Stimulated activated CD4-positive, alpha-beta T cell treated with anti-CD3 and anti-CD28 coated beads, TNF-alpha, amount 100 ng/mL, for 4 hours (primary cell): ENCODE results near the gene POLR2E.
"Not testable (repeated sequence)": the region's sequence is repeated elsewhere in the genome, so short reads cannot be mapped to it uniquely, and the experiment has no call there.

Source experiments
- DNase-seq, 3 experiments: peaks; one replicate each; pipeline ENCODE4 v3.0.0-alpha.2; 2020; ENCODE audit warnings: low read depth in 3 of 3

The POLR2E gene

GRCh38 chr19:1094978-1095701, at the start of gene POLR2E:
TSS of gene POLR2E (minus strand) at chr19:1095375. CDS start at chr19:1095315, 60 bp downstream.
- DNase-seq, result peak; percentile 96 to 98 (median 98)

- no peak for DNase-seq
Observed at GRCh38 chr19:1144741-1145140, 49.6 kb upstream of the POLR2E start.

- no peak for DNase-seq
Observed at GRCh38 chr19:1143828-1144399, 48.7 kb upstream of the POLR2E start.

- DNase-seq, result no peak
Observed at GRCh38 chr19:1141944-1142343, 46.8 kb upstream of the POLR2E start.

GRCh38 chr19:1140272-1141027, 45.3 kb upstream of the POLR2E start:
- no peak for DNase-seq

- no peak for DNase-seq
Observed at GRCh38 chr19:1139126-1139525, 44.0 kb upstream of the POLR2E start.

- DNase-seq, result no peak
Observed at GRCh38 chr19:1138121-1138520, 42.9 kb upstream of the POLR2E start.

GRCh38 chr19:1136621-1137317, 41.6 kb upstream of the POLR2E start:
- no peak for DNase-seq

- DNase-seq, result no peak
Observed at GRCh38 chr19:1136201-1136600, 41.0 kb upstream of the POLR2E start.

- no peak for DNase-seq
Observed at GRCh38 chr19:1135454-1135853, 40.3 kb upstream of the POLR2E start.

- DNase-seq, result no peak
Observed at GRCh38 chr19:1134431-1134830, 39.3 kb upstream of the POLR2E start.

GRCh38 chr19:1133471-1133929, 38.3 kb upstream of the POLR2E start:
- peak; percentile 42 to 72 (median 59) for DNase-seq

GRCh38 chr19:1132552-1133383, 37.6 kb upstream of the POLR2E start:
- peak in 2 of 3 experiments; percentile 12 to 26 for DNase-seq

- DNase-seq, result peak; percentile 73 to 90 (median 87)
Observed at GRCh38 chr19:1131718-1132551, 36.8 kb upstream of the POLR2E start.

GRCh38 chr19:1130771-1131717, 35.9 kb upstream of the POLR2E start:
- DNase-seq, result peak in 2 of 3 experiments; percentile 47 to 51

GRCh38 chr19:1129535-1129934, 34.4 kb upstream of the POLR2E start:
- DNase-seq, result no peak

- not testable (repeated sequence) for DNase-seq
Observed at GRCh38 chr19:1129084-1129483, 33.9 kb upstream of the POLR2E start.

- no peak for DNase-seq
Observed at GRCh38 chr19:1128106-1128505, 32.9 kb upstream of the POLR2E start.
